ENCODE results near the gene OR2C3.

DNA sequence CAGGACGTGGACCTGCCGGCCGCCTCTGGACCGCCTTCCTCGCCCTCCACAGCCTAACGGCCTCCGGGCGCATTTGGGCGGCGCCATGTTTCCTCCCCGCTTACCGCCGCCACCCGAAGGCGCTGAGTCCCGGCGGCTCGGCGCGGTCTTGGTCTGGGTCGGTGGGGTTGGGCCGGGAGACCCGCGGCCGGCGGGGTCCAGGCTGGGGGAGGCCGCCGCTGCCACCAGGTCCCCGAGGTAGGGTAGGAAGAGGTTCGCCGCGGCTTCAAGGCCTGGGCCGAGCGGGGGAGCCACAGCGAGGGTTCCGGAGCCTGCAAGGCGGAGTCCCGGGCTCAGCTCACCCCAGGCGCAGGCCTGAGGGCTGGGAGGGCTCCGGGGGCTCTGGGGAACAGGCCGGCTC is 5.5 kb downstream of the OR2C3 start:
- no peak for TF ChIP-seq ZNF274 (IDR thresholded peaks at IDR 0.05; ENCODE audit: low read length)
- TF ChIP-seq ZNF274 (tag by site-specific recombination; IDR thresholded peaks at IDR 0.05; ENCODE audit: borderline replicate concordance), result no peak
- TF ChIP-seq, protein P1, sequence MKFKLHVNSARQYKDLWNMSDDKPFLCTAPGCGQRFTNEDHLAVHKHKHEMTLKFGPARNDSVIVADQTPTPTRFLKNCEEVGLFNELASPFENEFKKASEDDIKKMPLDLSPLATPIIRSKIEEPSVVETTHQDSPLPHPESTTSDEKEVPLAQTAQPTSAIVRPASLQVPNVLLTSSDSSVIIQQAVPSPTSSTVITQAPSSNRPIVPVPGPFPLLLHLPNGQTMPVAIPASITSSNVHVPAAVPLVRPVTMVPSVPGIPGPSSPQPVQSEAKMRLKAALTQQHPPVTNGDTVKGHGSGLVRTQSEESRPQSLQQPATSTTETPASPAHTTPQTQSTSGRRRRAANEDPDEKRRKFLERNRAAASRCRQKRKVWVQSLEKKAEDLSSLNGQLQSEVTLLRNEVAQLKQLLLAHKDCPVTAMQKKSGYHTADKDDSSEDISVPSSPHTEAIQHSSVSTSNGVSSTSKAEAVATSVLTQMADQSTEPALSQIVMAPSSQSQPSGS (tag by site-specific recombination; IDR thresholded peaks at IDR 0.05; ENCODE audit: low read depth), result no peak
- TF ChIP-seq ZNF626 (tag by site-specific recombination; IDR thresholded peaks at IDR 0.05), result no peak

Data from HEK293 (cell line).